Measurements from ENCODE around the gene STK38L. TPM values are rescaled to one million over a fixed set of nuclear protein-coding genes. Genes with fewer than 3 reads are reported as not detected.

The STK38L gene
- total RNA-seq, 1 donor from 2014 or later = 31.4 TPM

DNA sequence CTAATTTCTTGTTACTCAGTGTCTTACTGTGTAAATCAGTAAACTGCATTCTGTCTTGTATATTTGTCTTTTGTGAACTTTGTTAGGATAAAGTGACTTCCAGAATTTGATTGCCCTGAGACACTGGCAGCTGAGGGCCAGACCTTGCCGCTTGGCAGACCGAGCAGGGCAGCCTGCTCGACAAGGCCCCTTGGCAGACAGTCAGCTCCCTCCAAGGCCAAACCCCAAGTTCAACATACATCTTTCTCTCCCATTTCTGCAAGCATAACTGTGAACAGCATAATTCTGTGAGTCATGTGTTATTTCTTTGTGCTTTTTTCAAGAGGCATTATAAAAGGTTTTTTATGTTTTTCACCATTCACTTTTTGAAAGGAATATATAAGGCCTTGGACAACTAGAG lies 49.4 kb downstream of the STK38L start:
- Mint-ChIP-seq H3K36me3 (ENCODE audit: unreplicated experiment) (peaks cover 3% of the 10 kb centered on the region), H3K4me3 (ENCODE audit: unreplicated experiment) (no peak overlapping the region), H3K27ac (ENCODE audit: unreplicated experiment) (no peak overlapping the region), H3K9me3 (ENCODE audit: unreplicated experiment) (peaks cover 2% of the 10 kb centered on the region), H3K27me3 (ENCODE audit: unreplicated experiment) (no peaks in the 10 kb centered on the region), H3K4me1 (ENCODE audit: low read depth, unreplicated experiment) (peaks cover 15% of the 10 kb centered on the region)
- TF ChIP-seq, protein P1, sequence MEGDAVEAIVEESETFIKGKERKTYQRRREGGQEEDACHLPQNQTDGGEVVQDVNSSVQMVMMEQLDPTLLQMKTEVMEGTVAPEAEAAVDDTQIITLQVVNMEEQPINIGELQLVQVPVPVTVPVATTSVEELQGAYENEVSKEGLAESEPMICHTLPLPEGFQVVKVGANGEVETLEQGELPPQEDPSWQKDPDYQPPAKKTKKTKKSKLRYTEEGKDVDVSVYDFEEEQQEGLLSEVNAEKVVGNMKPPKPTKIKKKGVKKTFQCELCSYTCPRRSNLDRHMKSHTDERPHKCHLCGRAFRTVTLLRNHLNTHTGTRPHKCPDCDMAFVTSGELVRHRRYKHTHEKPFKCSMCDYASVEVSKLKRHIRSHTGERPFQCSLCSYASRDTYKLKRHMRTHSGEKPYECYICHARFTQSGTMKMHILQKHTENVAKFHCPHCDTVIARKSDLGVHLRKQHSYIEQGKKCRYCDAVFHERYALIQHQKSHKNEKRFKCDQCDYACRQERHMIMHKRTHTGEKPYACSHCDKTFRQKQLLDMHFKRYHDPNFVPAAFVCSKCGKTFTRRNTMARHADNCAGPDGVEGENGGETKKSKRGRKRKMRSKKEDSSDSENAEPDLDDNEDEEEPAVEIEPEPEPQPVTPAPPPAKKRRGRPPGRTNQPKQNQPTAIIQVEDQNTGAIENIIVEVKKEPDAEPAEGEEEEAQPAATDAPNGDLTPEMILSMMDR (IDR thresholded peaks at IDR 0.05; ENCODE audit: partially characterized antibody, unreplicated experiment) = no peak
- no peak for DNase-seq

DNA sequence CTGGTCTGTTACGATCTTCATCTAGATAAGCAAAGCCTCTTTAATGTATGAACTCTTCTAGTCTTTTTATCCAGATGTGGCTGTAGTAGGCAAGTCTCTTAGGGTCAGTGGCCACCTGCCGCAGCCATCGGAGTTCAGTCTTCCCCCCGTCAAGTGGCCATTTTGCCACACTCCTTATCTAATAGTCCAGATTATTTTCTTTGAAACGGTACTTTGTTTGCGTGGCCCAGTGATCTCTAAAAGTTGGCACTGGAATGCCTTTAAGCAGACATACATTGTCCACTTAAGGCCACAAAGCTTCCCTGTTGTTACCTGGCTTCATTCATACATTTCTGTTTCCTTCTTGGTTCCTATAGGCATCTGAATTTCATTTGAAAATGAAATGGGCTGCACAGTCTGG lies 52.6 kb downstream of the STK38L start:
- peaks cover 6% of the 10 kb centered on the region for H3K36me3 Mint-ChIP-seq (ENCODE audit: unreplicated experiment)
- peaks cover 6% of the 10 kb centered on the region for H3K9me3 Mint-ChIP-seq (ENCODE audit: unreplicated experiment)
- no peaks in the 10 kb centered on the region for H3K27me3 Mint-ChIP-seq (ENCODE audit: unreplicated experiment)
- TF ChIP-seq, protein P1 (IDR thresholded peaks at IDR 0.05; ENCODE audit: partially characterized antibody, unreplicated experiment) = no peak
- no peaks in the 10 kb centered on the region for H3K4me1 Mint-ChIP-seq (ENCODE audit: low read depth, unreplicated experiment)
- no peak overlapping the region for H3K4me3 Mint-ChIP-seq (ENCODE audit: unreplicated experiment)
- DNase-seq = no peak
- H3K27ac Mint-ChIP-seq (ENCODE audit: unreplicated experiment) = no peak overlapping the region

DNA sequence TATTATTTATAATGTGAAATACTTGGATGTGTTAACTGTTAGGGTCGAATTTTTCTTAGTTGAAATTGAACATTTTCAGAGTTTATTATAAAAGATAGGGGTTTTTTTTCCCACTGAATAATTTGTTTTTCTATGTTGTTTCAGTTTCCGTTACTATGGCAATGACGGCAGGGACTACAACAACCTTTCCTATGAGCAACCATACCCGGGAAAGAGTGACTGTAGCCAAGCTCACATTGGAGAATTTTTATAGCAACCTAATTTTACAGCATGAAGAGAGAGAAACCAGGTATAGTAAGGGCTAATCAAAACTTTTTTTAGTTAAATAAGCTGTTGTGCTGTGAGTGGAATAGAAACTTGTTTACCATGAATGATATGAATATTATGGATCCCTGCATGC lies 53.5 kb downstream of the STK38L start:
- H3K27me3 Mint-ChIP-seq (ENCODE audit: unreplicated experiment) = no peaks in the 10 kb centered on the region
- TF ChIP-seq, protein P1 (IDR thresholded peaks at IDR 0.05; ENCODE audit: partially characterized antibody, unreplicated experiment) = no peak
- H3K4me3 Mint-ChIP-seq (ENCODE audit: unreplicated experiment) = no peak overlapping the region
- no peak overlapping the region for H3K27ac Mint-ChIP-seq (ENCODE audit: unreplicated experiment)
- peaks cover 6% of the 10 kb centered on the region for H3K36me3 Mint-ChIP-seq (ENCODE audit: unreplicated experiment)
- DNase-seq = no peak
- H3K9me3 Mint-ChIP-seq (ENCODE audit: unreplicated experiment) = peaks cover 6% of the 10 kb centered on the region
- H3K4me1 Mint-ChIP-seq (ENCODE audit: low read depth, unreplicated experiment) = no peaks in the 10 kb centered on the region

DNA sequence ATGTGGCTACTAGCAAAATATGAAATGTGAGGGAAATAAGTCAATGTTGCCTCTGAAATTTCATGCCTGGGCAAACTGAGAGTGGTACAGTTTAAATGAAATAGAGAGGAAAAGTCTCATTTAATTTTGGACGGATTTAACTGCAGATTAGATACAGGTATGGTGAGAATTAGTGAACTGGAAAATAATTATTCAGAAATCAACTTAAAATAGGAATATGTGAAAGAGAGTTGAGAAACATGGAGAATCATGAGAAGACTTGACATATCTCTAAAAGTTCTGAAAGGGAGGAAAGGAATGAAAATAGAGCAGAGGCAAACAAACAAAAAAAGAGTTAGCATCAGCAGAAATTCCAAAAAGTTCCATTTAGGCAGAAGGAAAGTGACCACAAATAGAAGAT lies 55.0 kb downstream of the STK38L start:
- Mint-ChIP-seq H3K4me1 (ENCODE audit: low read depth, unreplicated experiment) (no peaks in the 10 kb centered on the region), H3K27ac (ENCODE audit: unreplicated experiment) (no peak overlapping the region), H3K27me3 (ENCODE audit: unreplicated experiment) (no peaks in the 10 kb centered on the region), H3K36me3 (ENCODE audit: unreplicated experiment) (peaks cover 6% of the 10 kb centered on the region), H3K9me3 (ENCODE audit: unreplicated experiment) (peaks cover 6% of the 10 kb centered on the region), H3K4me3 (ENCODE audit: unreplicated experiment) (no peak overlapping the region)
- TF ChIP-seq, protein P1 (IDR thresholded peaks at IDR 0.05; ENCODE audit: partially characterized antibody, unreplicated experiment) = no peak
- no peak for DNase-seq

DNA sequence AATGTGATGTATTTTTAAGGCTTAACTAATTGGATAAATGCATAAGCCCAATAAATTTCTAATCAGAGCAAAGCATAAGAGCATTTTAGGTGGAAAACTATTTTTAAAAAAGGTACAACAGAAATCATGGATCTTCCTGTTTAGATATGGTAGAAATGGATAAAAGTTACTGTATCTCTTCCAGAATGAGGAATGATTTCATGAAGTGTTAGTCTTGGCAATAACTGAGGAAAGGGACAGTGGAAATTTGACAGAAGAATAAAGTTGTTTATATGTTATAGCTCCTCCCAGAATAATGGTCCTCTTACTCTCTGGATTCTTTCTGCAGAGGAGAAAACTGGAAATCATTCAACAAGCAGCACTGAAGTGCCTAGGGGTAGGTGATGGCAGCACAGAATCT lies 56.1 kb downstream of the STK38L start:
- H3K4me3 Mint-ChIP-seq (ENCODE audit: unreplicated experiment) = no peak overlapping the region
- H3K36me3 Mint-ChIP-seq (ENCODE audit: unreplicated experiment) = peaks cover 6% of the 10 kb centered on the region
- no peaks in the 10 kb centered on the region for H3K27me3 Mint-ChIP-seq (ENCODE audit: unreplicated experiment)
- DNase-seq = no peak
- H3K9me3 Mint-ChIP-seq (ENCODE audit: unreplicated experiment) = peaks cover 6% of the 10 kb centered on the region
- H3K4me1 Mint-ChIP-seq (ENCODE audit: low read depth, unreplicated experiment) = no peaks in the 10 kb centered on the region
- TF ChIP-seq, protein P1 (IDR thresholded peaks at IDR 0.05; ENCODE audit: partially characterized antibody, unreplicated experiment) = no peak
- H3K27ac Mint-ChIP-seq (ENCODE audit: unreplicated experiment) = no peak overlapping the region
